Esophagus muscularis mucosa (tissue), 4 donors: Measurements from ENCODE around the gene MTFP1. TPM values are rescaled to one million over a fixed set of nuclear protein-coding genes. Genes with fewer than 3 reads are reported as not detected.
"Not testable (repeated sequence)": the region's sequence is repeated elsewhere in the genome, so short reads cannot be mapped to it uniquely, and the experiment has no call there.

Experiments
- DNase-seq: peaks from one replicate; pipeline ENCODE4 v3.0.0-alpha.2; 2017; ENCODE audit errors: extremely low spot score
- H3K27ac ChIP-seq, 4 donors: fragments of 200-600 bp; sonication (generic); replicated peaks in 1 of 4; 1 replicate in 3 of 4; 2 replicates in 1 of 4; pipeline ENCODE4 v1.5.1; 2016 to 2019; ENCODE audit warnings: mild to moderate bottlenecking in 1 of 4
- H3K27me3 ChIP-seq, 4 donors: fragments of 200-600 bp; sonication (generic); one replicate each; pipeline versions ENCODE4 v1.5.1 to v1.6.0; 2016 to 2019
- H3K36me3 ChIP-seq, 4 donors: fragments of 200-600 bp; sonication (generic); one replicate each; pipeline ENCODE4 v1.5.1; 2016 to 2019
- H3K4me1 ChIP-seq, 4 donors: fragments of 200-600 bp; sonication (generic); one replicate each; pipeline ENCODE4 v1.5.1; 2016 to 2019
- H3K4me3 ChIP-seq, 4 donors: fragments of 200-600 bp; sonication (generic); 1 replicate in 2 of 4; 2 replicates in 2 of 4; pipeline ENCODE4 v1.5.1; 2016 to 2019; ENCODE audit warnings: mild to moderate bottlenecking in 4 of 4, moderate library complexity in 1 of 4
- H3K9me3 ChIP-seq, 4 donors: fragments of 200-600 bp; sonication (generic); 1 replicate in 3 of 4; 2 replicates in 1 of 4; pipeline ENCODE4 v1.5.1; 2016 to 2019
- EP300 ChIP-seq: sonication (generic); formaldehyde crosslinking; IDR thresholded peaks from one replicate; pipeline ENCODE4 v1.6.1; 2017; ENCODE audit warnings: antibody characterized with exemption
- POLR2A ChIP-seq: fragments of 450-650 bp; IDR thresholded peaks from one replicate; pipeline ENCODE4 v1.6.1; 2017; ENCODE audit warnings: antibody characterized with exemption, moderate library complexity, mild to moderate bottlenecking, low read depth
- POLR2AphosphoS5 ChIP-seq, 2 donors: sonication (generic); formaldehyde crosslinking; IDR thresholded peaks; one replicate each; pipeline ENCODE4 v1.6.1; 2017; ENCODE audit warnings: antibody characterized with exemption in 2 of 2
- WGBS: methylation state at CpG from one replicate; pipeline ENCODE4 v1.1.5; 2018; 5-methylcytosine and 5-hydroxymethylcytosine counted together
- intact Hi-C: fragments of 100-400 bp; cut with DNase I; formaldehyde crosslinking; loops from one replicate; pipeline ENCODE4 v1.15.1; 2023
- total RNA-seq, 4 donors: library from RNA; depleted of rRNA; stranded (reverse); fragments of >200 nt; gene quantifications; one replicate each; pipeline versions ENCODE4 v1.1.0 to v1.2.1, GENCODE V29; 2016
- TF ChIP-seq, protein P1 (sequence below), 3 experiments: fragments of 200-600 bp in 2 of 3; fragments of 450-650 bp in 1 of 3; sonication (generic) in 2 of 3; IDR thresholded peaks; one replicate each; pipeline ENCODE4 v1.5.1; 2017 to 2019; ENCODE audit warnings: antibody characterized with exemption in 3 of 3, mild to moderate bottlenecking in 2 of 3, moderate library complexity in 1 of 3

MTFP1 gene
- total RNA-seq, 4 donors from 2014 or later = 1.2 to 7.1 (median 3.4) TPM

- Histone ChIP-seq H3K36me3 (no peaks in the 10 kb centered on the region), H3K27me3 (peaks cover 0 to 42% (median 0%) of the 10 kb centered on the region in 4 donors), H3K27ac (no peak overlapping the region), H3K4me1 (no peaks in the 10 kb centered on the region), H3K9me3 (no peaks in the 10 kb centered on the region), H3K4me3 (no peak overlapping the region)
- intact Hi-C loops = no loop called here
- 58% methylated on average over 5 of the region's 5 CpGs for WGBS
- no peak for DNase-seq
- TF ChIP-seq, protein P1, sequence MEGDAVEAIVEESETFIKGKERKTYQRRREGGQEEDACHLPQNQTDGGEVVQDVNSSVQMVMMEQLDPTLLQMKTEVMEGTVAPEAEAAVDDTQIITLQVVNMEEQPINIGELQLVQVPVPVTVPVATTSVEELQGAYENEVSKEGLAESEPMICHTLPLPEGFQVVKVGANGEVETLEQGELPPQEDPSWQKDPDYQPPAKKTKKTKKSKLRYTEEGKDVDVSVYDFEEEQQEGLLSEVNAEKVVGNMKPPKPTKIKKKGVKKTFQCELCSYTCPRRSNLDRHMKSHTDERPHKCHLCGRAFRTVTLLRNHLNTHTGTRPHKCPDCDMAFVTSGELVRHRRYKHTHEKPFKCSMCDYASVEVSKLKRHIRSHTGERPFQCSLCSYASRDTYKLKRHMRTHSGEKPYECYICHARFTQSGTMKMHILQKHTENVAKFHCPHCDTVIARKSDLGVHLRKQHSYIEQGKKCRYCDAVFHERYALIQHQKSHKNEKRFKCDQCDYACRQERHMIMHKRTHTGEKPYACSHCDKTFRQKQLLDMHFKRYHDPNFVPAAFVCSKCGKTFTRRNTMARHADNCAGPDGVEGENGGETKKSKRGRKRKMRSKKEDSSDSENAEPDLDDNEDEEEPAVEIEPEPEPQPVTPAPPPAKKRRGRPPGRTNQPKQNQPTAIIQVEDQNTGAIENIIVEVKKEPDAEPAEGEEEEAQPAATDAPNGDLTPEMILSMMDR (IDR thresholded peaks at IDR 0.05) = no peak
- TF ChIP-seq EP300 = no peak
- no peak for TF ChIP-seq POLR2AphosphoS5 (IDR thresholded peaks at IDR 0.05)
- no peak for TF ChIP-seq POLR2A
Measured at GRCh38 chr22:30445438-30446145, 20.0 kb downstream of the MTFP1 start.

GRCh38 chr22:30447656-30448055 lies 22.1 kb downstream of the MTFP1 start:
- H3K9me3 ChIP-seq = no peaks in the 10 kb centered on the region
- H3K36me3 ChIP-seq = no peaks in the 10 kb centered on the region
- H3K4me1 ChIP-seq = no peaks in the 10 kb centered on the region
- intact Hi-C loops = no loop called here
- no peak overlapping the region for H3K4me3 ChIP-seq
- peaks cover 0 to 51% (median 0%) of the 10 kb centered on the region in 4 donors for H3K27me3 ChIP-seq
- WGBS = 82% methylated on average over 3 of the region's 3 CpGs
- no peak overlapping the region for H3K27ac ChIP-seq
- DNase-seq = no peak
- TF ChIP-seq POLR2AphosphoS5 (IDR thresholded peaks at IDR 0.05) = no peak
- TF ChIP-seq, protein P1 (IDR thresholded peaks at IDR 0.05) = no peak
- no peak for TF ChIP-seq EP300
- no peak for TF ChIP-seq POLR2A

- H3K4me3 ChIP-seq, H3K9me3 ChIP-seq, H3K27ac ChIP-seq, H3K4me1 ChIP-seq, intact Hi-C loops, H3K36me3 ChIP-seq, DNase-seq: not testable (repeated sequence)
- H3K27me3 ChIP-seq = peaks cover 0 to 39% (median 0%) of the 10 kb centered on the region in 4 donors
- WGBS = 57% methylated on average over 8 of the region's 9 CpGs
Measured at GRCh38 chr22:30451488-30451887, 25.9 kb downstream of the MTFP1 start.

- 80% methylated on average over 6 of the region's 6 CpGs for WGBS
- H3K27me3 ChIP-seq = peaks cover 0 to 34% (median 0%) of the 10 kb centered on the region in 4 donors
- no peak overlapping the region for H3K4me3 ChIP-seq
- TF ChIP-seq EP300 (no peak), POLR2A (no peak), POLR2AphosphoS5 (IDR thresholded peaks at IDR 0.05) (no peak)
- TF ChIP-seq, protein P1 (IDR thresholded peaks at IDR 0.05) = no peak
- H3K4me1 ChIP-seq = no peaks in the 10 kb centered on the region
- no peaks in the 10 kb centered on the region for H3K36me3 ChIP-seq
- H3K27ac ChIP-seq = no peak overlapping the region
- intact Hi-C loops = no loop called here
- no peak for DNase-seq
- H3K9me3 ChIP-seq = no peaks in the 10 kb centered on the region
Measured at GRCh38 chr22:30452861-30453260, 27.3 kb downstream of the MTFP1 start.

DNA sequence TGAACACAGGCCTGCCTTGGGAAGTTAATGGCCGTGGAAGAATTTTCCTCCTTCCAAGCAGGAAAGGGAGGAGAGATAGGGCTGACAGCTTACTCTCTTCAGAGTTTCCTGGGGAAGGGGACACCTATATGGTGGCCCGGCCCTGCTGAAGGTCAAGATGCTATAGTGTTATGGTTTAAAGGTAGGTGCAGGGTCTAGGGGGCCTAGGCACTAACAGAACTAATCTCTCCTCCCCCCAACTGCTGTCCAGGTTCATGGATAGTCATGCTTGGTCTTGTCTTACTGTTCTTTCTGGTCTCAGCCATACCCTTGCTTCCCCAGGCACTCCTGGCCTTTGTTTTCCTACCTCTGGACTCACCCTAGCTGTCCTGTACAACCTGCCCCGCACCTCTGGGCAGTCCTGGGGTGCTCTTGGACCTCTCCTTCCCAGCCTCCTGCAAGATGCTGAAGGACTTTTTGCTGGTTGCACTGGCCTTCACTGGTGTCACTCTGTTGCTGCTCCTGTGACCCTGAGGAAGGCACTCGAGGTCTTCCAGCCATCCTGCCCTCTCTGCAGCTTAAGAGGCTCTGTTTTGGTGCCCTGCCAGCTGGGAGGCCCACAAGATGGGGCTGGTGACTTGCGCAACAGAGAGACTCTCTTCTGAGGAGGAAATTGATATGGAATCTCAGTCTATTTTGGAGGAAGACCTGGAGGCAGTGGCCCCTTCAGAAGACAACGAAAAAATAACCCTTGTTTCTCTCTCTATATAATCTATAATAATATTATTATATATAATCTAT lies 28.4 kb downstream of the MTFP1 start:
- WGBS = 83% methylated on average over 5 of the region's 6 CpGs
- H3K4me1 ChIP-seq = no peaks in the 10 kb centered on the region
- no peak for TF ChIP-seq POLR2A
- no peak for TF ChIP-seq POLR2AphosphoS5 (IDR thresholded peaks at IDR 0.05)
- TF ChIP-seq, protein P1 (IDR thresholded peaks at IDR 0.05) = no peak
- no peak overlapping the region for H3K27ac ChIP-seq
- no peaks in the 10 kb centered on the region for H3K36me3 ChIP-seq
- H3K27me3 ChIP-seq = peaks cover 0 to 38% (median 0%) of the 10 kb centered on the region in 4 donors
- DNase-seq = no peak
- intact Hi-C loops = no loop called here
- H3K9me3 ChIP-seq = no peaks in the 10 kb centered on the region
- no peak overlapping the region for H3K4me3 ChIP-seq
